H9 (cell line): ENCODE measurements around the gene ABCC4. TPM values are rescaled to one million over a fixed set of nuclear protein-coding genes. Genes with fewer than 3 reads are reported as not detected.

Experiments
- DNase-seq: peaks from one replicate; pipeline ENCODE4 v3.0.0-alpha.2; 2017
- H2AFZ ChIP-seq: one replicate; pipeline ENCODE4 v1.6.1; 2013; ENCODE audit warnings: mild to moderate bottlenecking, low read length, control low read depth, moderate library complexity
- H2AK5ac ChIP-seq: 2 replicates; pipeline ENCODE4 v1.6.1; 2013; ENCODE audit warnings: low read length, control low read depth, mixed read lengths; ENCODE audit not compliant: insufficient read length
- H2BK120ac ChIP-seq: one replicate; pipeline ENCODE4 v1.6.1; 2013; ENCODE audit warnings: low read depth, mild to moderate bottlenecking, low read length, control low read depth, inconsistent platforms; ENCODE audit not compliant: poor library complexity, severe bottlenecking
- H2BK12ac ChIP-seq: 2 replicates; pipeline ENCODE4 v1.6.1; 2013; ENCODE audit warnings: low read length, control low read depth, mixed read lengths, low read depth; ENCODE audit not compliant: insufficient read length
- H2BK15ac ChIP-seq: 2 replicates; pipeline ENCODE4 v1.6.1; 2013; ENCODE audit warnings: low read depth, low read length, control low read depth
- H2BK20ac ChIP-seq: one replicate; pipeline ENCODE4 v1.6.1; 2013; ENCODE audit warnings: low read depth, mild to moderate bottlenecking, low read length, control low read depth, inconsistent platforms; ENCODE audit not compliant: poor library complexity, severe bottlenecking
- H2BK5ac ChIP-seq: 2 replicates; pipeline ENCODE4 v1.6.1; 2013; ENCODE audit warnings: low read length, control low read depth, mixed read lengths; ENCODE audit not compliant: insufficient read length
- H3K14ac ChIP-seq: 2 replicates; pipeline ENCODE4 v1.6.1; 2013; ENCODE audit warnings: low read length, control low read depth; ENCODE audit not compliant: insufficient read depth
- H3K18ac ChIP-seq: 2 replicates; pipeline ENCODE4 v1.6.1; 2013; ENCODE audit warnings: low read depth, mild to moderate bottlenecking, mixed read lengths, low read length, control low read depth; ENCODE audit not compliant: insufficient read length
- H3K23ac ChIP-seq: 2 replicates; pipeline ENCODE4 v1.6.1; 2013; ENCODE audit warnings: low read length, control low read depth, mixed read lengths, low read depth; ENCODE audit not compliant: insufficient read length
- H3K23me2 ChIP-seq: 2 replicates; pipeline ENCODE4 v1.6.1; 2013; ENCODE audit warnings: low read depth, mild to moderate bottlenecking, mixed read lengths, low read length, control low read depth; ENCODE audit not compliant: insufficient read length, poor library complexity, severe bottlenecking
- H3K27ac ChIP-seq: 2 replicates; pipeline ENCODE4 v1.5.1; 2013; ENCODE audit warnings: low read length, control low read depth, mixed read lengths, low read depth; ENCODE audit not compliant: insufficient read length
- H3K27me3 ChIP-seq: 2 replicates; pipeline ENCODE4 v1.6.1; 2013; ENCODE audit warnings: low read length, control low read depth, inconsistent platforms; ENCODE audit not compliant: insufficient read depth
- H3K4ac ChIP-seq: 2 replicates; pipeline ENCODE4 v1.6.1; 2013; ENCODE audit warnings: low read depth, mild to moderate bottlenecking, control low read depth, inconsistent platforms, low read length, moderate library complexity
- H3K4me1 ChIP-seq: 2 replicates; pipeline ENCODE4 v1.6.1; 2013; ENCODE audit warnings: low read length, control low read depth, inconsistent platforms; ENCODE audit not compliant: insufficient read depth
- H3K4me2 ChIP-seq: 2 replicates; pipeline ENCODE4 v1.6.1; 2013; ENCODE audit warnings: low read length, control low read depth, mixed read lengths; ENCODE audit not compliant: insufficient read length, insufficient read depth
- H3K56ac ChIP-seq: 2 replicates; pipeline ENCODE4 v1.6.1; 2013; ENCODE audit warnings: low read depth, mild to moderate bottlenecking, mixed read lengths, low read length, control low read depth; ENCODE audit not compliant: insufficient read length
- H3K79me1 ChIP-seq: 2 replicates; pipeline ENCODE4 v1.6.1; 2013; ENCODE audit warnings: low read depth, mild to moderate bottlenecking, moderate library complexity, low read length, control low read depth, inconsistent platforms; ENCODE audit not compliant: insufficient read depth, poor library complexity, severe bottlenecking
- H3K79me2 ChIP-seq: 2 replicates; pipeline ENCODE4 v1.6.1; 2013; ENCODE audit warnings: low read length, control low read depth, inconsistent platforms; ENCODE audit not compliant: insufficient read depth
- H3K9ac ChIP-seq: 2 replicates; pipeline ENCODE4 v1.6.1; 2013; ENCODE audit warnings: low read length, control low read depth, mixed read lengths; ENCODE audit not compliant: insufficient read length; ENCODE audit errors: extremely low read depth
- H3K9me3 ChIP-seq: one replicate; pipeline ENCODE4 v1.6.1; 2013; ENCODE audit warnings: low read depth, low read length, inconsistent platforms; ENCODE audit not compliant: control insufficient read depth
- H3T11ph ChIP-seq: one replicate; pipeline ENCODE4 v1.6.1; 2013; ENCODE audit warnings: mild to moderate bottlenecking, low read length, control low read depth, inconsistent platforms
- H4K20me1 ChIP-seq: one replicate; pipeline ENCODE4 v1.6.1; 2013; ENCODE audit not compliant: control insufficient read depth, insufficient read length, insufficient read depth
- H4K5ac ChIP-seq: 2 replicates; pipeline ENCODE4 v1.6.1; 2013; ENCODE audit warnings: low read depth, mild to moderate bottlenecking, mixed read lengths, low read length, control low read depth; ENCODE audit not compliant: insufficient read length
- H4K8ac ChIP-seq: replicated peaks from 2 replicates; pipeline ENCODE4 v1.6.1; 2013; ENCODE audit warnings: low read length, control low read depth, mixed read lengths, low read depth; ENCODE audit not compliant: insufficient read length
- H4K91ac ChIP-seq: 2 replicates; pipeline ENCODE4 v1.6.1; 2013; ENCODE audit warnings: low read depth, mild to moderate bottlenecking, moderate library complexity, mixed read lengths, low read length, control low read depth; ENCODE audit not compliant: insufficient read length
- H3K27ac Mint-ChIP-seq, 3 experiments: 2 replicates in 2 of 3; 3 replicates in 1 of 3; pipeline ENCODE4 v1.8.0; 2020 to 2021; ENCODE audit warnings: mixed read lengths in 3 of 3, mild to moderate bottlenecking in 1 of 3, moderate library complexity in 1 of 3
- H3K27me3 Mint-ChIP-seq: 2 replicates; pipeline ENCODE4 v1.8.0; 2021; ENCODE audit warnings: low read depth, mild to moderate bottlenecking, moderate library complexity, mixed read lengths
- H3K36me3 Mint-ChIP-seq, 3 experiments: 2 replicates in 2 of 3; 3 replicates in 1 of 3; pipeline ENCODE4 v1.8.0; 2020 to 2021; ENCODE audit warnings: low read depth in 3 of 3, mixed read lengths in 3 of 3; ENCODE audit not compliant: insufficient read depth in 1 of 3
- H3K4me1 Mint-ChIP-seq, 2 experiments: 2 replicates each; pipeline ENCODE4 v1.8.0; 2020; ENCODE audit warnings: mixed read lengths in 2 of 2
- H3K4me3 Mint-ChIP-seq, 2 experiments: 2 replicates in 1 of 2; 3 replicates in 1 of 2; pipeline ENCODE4 v1.8.0; 2020 to 2021; ENCODE audit warnings: mild to moderate bottlenecking in 2 of 2, mixed read lengths in 2 of 2, moderate library complexity in 1 of 2
- H3K9me3 Mint-ChIP-seq, 2 experiments: 2 replicates in 1 of 2; 3 replicates in 1 of 2; pipeline ENCODE4 v1.8.0; 2020; ENCODE audit warnings: mild to moderate bottlenecking in 2 of 2, mixed read lengths in 2 of 2, moderate library complexity in 1 of 2
- CTCF ChIP-seq: fragments of 200-600 bp; sonication (generic); conservative IDR thresholded peaks from 3 replicates; pipeline ENCODE4 v1.8.0; 2021; ENCODE audit warnings: antibody characterized with exemption, mild to moderate bottlenecking
- WGBS: extraction: QIAGEN DNeasy Blood & Tissue Kit; methylation state at CpG from one replicate; pipeline ENCODE4 v1.1.7; 2013; ENCODE audit warnings: missing lambda C conversion rate, low lambda C conversion rate, mixed read lengths; ENCODE audit not compliant: insufficient read length; ENCODE audit errors: extremely low coverage; 5-methylcytosine and 5-hydroxymethylcytosine counted together
- total RNA-seq: library from RNA; stranded (reverse); gene quantifications from 2 replicates; pipeline ENCODE4 v1.2.1, GENCODE V29; 2021

Gene ABCC4
- total RNA-seq, 1 experiment from 2014 or later = 5.9 TPM

DNA sequence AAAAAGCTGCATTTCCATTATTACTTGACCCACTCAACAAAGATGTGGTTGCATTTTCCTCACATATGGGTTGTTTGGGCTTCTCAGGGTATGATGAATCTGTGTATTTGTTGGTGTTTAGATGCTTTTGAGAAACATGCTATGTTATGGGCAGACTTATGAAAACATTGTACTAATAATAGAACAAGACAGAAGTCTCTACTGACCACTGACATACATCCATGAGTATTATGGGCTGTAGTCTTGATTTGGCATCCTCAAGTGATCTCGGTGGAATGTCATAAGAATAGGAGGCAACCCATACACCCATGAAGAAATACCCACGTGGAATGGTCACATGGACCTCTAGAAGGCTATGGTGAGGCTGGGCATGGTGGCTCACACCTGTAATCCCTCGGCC, 36.3 kb upstream of the ABCC4 start:
- Histone ChIP-seq H2BK120ac (no peak overlapping the region), H3K4me1 (no peaks in the 10 kb centered on the region), H2AK5ac (no peak overlapping the region), H3K23me2 (no peaks in the 10 kb centered on the region), H2BK5ac (no peak overlapping the region), H4K91ac (no peak overlapping the region), H3K27ac (no peak overlapping the region), H3K14ac (no peak overlapping the region), H3K4ac (no peak overlapping the region), H3K9ac (no peak overlapping the region), H4K20me1 (no peaks in the 10 kb centered on the region), H3T11ph (no peak overlapping the region), H2BK20ac (no peak overlapping the region), H3K9me3 (no peaks in the 10 kb centered on the region), H2AFZ (no peak overlapping the region), H3K27me3 (no peaks in the 10 kb centered on the region), H3K79me2 (no peaks in the 10 kb centered on the region), H4K5ac (no peak overlapping the region), H2BK12ac (no peak overlapping the region), H3K79me1 (no peaks in the 10 kb centered on the region), H3K23ac (no peak overlapping the region), H3K4me2 (no peak overlapping the region), H3K56ac (no peak overlapping the region), H2BK15ac (no peak overlapping the region), H4K8ac (no peak overlapping the region), H3K18ac (no peak overlapping the region)
- Mint-ChIP-seq H3K9me3 (no peaks in the 10 kb centered on the region), H3K36me3 (no peaks in the 10 kb centered on the region), H3K27ac (no peak overlapping the region), H3K4me1 (no peaks in the 10 kb centered on the region), H3K4me3 (no peak overlapping the region), H3K27me3 (no peaks in the 10 kb centered on the region)
- no peak for TF ChIP-seq CTCF
- DNase-seq = no peak
- WGBS = no CpG with 5 or more reads among the region's 3 CpGs
